ENCODE data around the gene KCNJ11. TPM values are rescaled to one million over a fixed set of nuclear protein-coding genes. Genes with fewer than 3 reads are reported as not detected.

The KCNJ11 gene
- total and polyA plus RNA-seq, 10 of the 15 experiments (the other 5 are each of a cell fraction or from before 2014, with no cell fraction given), result 0.06 to 0.56 (median 0.21) TPM; not detected in 6

DNA sequence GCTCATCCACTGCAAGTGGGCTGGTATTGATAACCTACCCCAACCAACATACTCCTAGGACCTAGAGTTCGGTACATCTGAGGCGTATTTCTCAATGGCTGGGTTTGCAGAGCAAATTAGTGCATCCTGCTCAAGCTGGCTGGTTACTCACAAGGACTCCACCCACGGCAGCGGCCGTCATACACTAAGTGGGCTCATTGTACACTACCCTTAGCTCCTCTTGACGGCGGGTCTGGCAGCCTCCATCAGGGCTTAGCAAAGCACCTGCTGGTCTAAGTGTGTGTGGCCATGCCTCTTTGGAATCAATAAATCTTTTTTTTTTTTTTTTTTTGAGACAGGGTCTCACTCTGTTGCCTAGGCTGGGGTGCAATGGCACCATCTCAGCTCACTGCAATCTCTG is 20.2 kb upstream of the KCNJ11 start (continued):
- TF ChIP-seq, protein P1, sequence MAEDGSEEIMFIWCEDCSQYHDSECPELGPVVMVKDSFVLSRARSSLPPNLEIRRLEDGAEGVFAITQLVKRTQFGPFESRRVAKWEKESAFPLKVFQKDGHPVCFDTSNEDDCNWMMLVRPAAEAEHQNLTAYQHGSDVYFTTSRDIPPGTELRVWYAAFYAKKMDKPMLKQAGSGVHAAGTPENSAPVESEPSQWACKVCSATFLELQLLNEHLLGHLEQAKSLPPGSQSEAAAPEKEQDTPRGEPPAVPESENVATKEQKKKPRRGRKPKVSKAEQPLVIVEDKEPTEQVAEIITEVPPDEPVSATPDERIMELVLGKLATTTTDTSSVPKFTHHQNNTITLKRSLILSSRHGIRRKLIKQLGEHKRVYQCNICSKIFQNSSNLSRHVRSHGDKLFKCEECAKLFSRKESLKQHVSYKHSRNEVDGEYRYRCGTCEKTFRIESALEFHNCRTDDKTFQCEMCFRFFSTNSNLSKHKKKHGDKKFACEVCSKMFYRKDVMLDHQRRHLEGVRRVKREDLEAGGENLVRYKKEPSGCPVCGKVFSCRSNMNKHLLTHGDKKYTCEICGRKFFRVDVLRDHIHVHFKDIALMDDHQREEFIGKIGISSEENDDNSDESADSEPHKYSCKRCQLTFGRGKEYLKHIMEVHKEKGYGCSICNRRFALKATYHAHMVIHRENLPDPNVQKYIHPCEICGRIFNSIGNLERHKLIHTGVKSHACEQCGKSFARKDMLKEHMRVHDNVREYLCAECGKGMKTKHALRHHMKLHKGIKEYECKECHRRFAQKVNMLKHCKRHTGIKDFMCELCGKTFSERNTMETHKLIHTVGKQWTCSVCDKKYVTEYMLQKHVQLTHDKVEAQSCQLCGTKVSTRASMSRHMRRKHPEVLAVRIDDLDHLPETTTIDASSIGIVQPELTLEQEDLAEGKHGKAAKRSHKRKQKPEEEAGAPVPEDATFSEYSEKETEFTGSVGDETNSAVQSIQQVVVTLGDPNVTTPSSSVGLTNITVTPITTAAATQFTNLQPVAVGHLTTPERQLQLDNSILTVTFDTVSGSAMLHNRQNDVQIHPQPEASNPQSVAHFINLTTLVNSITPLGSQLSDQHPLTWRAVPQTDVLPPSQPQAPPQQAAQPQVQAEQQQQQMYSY (CRISPR knock-in tag; IDR thresholded peaks at IDR 0.05), result no peak
- TF ChIP-seq, protein P2, sequence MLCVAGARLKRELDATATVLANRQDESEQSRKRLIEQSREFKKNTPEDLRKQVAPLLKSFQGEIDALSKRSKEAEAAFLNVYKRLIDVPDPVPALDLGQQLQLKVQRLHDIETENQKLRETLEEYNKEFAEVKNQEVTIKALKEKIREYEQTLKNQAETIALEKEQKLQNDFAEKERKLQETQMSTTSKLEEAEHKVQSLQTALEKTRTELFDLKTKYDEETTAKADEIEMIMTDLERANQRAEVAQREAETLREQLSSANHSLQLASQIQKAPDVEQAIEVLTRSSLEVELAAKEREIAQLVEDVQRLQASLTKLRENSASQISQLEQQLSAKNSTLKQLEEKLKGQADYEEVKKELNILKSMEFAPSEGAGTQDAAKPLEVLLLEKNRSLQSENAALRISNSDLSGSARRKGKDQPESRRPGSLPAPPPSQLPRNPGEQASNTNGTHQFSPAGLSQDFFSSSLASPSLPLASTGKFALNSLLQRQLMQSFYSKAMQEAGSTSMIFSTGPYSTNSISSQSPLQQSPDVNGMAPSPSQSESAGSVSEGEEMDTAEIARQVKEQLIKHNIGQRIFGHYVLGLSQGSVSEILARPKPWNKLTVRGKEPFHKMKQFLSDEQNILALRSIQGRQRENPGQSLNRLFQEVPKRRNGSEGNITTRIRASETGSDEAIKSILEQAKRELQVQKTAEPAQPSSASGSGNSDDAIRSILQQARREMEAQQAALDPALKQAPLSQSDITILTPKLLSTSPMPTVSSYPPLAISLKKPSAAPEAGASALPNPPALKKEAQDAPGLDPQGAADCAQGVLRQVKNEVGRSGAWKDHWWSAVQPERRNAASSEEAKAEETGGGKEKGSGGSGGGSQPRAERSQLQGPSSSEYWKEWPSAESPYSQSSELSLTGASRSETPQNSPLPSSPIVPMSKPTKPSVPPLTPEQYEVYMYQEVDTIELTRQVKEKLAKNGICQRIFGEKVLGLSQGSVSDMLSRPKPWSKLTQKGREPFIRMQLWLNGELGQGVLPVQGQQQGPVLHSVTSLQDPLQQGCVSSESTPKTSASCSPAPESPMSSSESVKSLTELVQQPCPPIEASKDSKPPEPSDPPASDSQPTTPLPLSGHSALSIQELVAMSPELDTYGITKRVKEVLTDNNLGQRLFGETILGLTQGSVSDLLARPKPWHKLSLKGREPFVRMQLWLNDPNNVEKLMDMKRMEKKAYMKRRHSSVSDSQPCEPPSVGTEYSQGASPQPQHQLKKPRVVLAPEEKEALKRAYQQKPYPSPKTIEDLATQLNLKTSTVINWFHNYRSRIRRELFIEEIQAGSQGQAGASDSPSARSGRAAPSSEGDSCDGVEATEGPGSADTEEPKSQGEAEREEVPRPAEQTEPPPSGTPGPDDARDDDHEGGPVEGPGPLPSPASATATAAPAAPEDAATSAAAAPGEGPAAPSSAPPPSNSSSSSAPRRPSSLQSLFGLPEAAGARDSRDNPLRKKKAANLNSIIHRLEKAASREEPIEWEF (IDR thresholded peaks at IDR 0.05; ENCODE audit: insufficient replicate concordance, low read depth, low read length), result no peak

DNA sequence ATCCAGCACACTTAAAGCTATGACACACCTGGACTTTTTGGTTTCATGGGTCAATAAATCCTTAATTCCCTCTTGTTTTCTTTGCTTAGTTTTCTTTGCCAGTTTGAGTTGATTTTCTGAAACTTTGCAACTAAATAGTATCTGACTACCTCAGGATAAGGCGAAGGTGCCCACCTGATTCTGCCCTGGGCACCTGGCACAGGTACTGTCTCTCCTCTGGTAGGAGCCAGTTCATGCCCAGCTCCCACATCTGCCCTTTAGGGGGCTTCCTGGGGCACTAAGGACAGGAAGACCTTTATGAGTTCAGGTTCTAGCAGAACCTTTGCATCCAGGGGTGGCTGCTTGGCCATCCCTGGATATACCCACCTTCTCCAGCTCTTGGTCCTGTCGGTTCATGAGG is 19.6 kb upstream of the KCNJ11 start:
- H3K4me3 ChIP-seq, result no peak overlapping the region
- in situ Hi-C loops (cut with MboI), result no loop called here
- H2AFZ ChIP-seq (ENCODE audit: control insufficient read depth, low read depth, low read length), result no peak overlapping the region
- H3K27me3 ChIP-seq (replicated peaks in 1 of 2; ENCODE audit: control insufficient read depth in 2 of 2, insufficient read depth in 2 of 2, low read length in 1 of 2), result no peaks in the 10 kb centered on the region; a peak in 1 of 4 replicates
- no peaks in the 10 kb centered on the region for H3K79me2 ChIP-seq (ENCODE audit: control insufficient read depth, insufficient read depth, low read length)
- H4K20me1 ChIP-seq (ENCODE audit: control insufficient read depth, insufficient read depth), result no peaks in the 10 kb centered on the region
- DNase-seq (ENCODE audit: low read depth, low spot score) (no peak), FAIRE-seq (no peak), ATAC-seq (no peak)
- H3K4me2 ChIP-seq (ENCODE audit: control insufficient read depth, insufficient read depth), result no peak overlapping the region
- no peaks in the 10 kb centered on the region for H3K36me3 ChIP-seq (ENCODE audit: control insufficient read depth in 2 of 2, insufficient read depth in 2 of 2, low read length in 1 of 2)
- intact Hi-C loops (cut with micrococcal nuclease; ENCODE audit: unreplicated experiment), result no loop called here
- no peaks in the 10 kb centered on the region for H3K4me1 ChIP-seq (ENCODE audit: control insufficient read depth, insufficient read depth, low read length)
- CTCF ChIA-PET, result no interaction called here
- RAD21 ChIA-PET (ENCODE audit: unreplicated experiment), result no interaction called here
- H3K9me3 ChIP-seq (replicated peaks; ENCODE audit: control insufficient read depth, insufficient read depth, low read length), result no peaks in the 10 kb centered on the region
- POLR2A ChIA-PET, result no interaction called here
- 4% methylated on average over 2 of the region's 2 CpGs for WGBS (ENCODE audit: insufficient coverage, insufficient replicate concordance, low lambda C conversion rate, missing lambda C conversion rate)
- SMC1A ChIA-PET (ENCODE audit: uncharacterized antibody, unreplicated experiment), result interaction anchor here (1.2 kb wide), 1 partner anchor 10 kb away, joined by 4 read pairs; no protein-coding TSS in a partner anchor
- BruUV-seq (replicated peaks), result no TSS peak
- H3K27ac ChIP-seq (ENCODE audit: control insufficient read depth, insufficient read depth), result no peak overlapping the region
- H3K9ac ChIP-seq (ENCODE audit: control insufficient read depth, insufficient read depth, low read length), result no peak overlapping the region
- TF ChIP-seq TBL1XR1 (IDR thresholded peaks at IDR 0.05; ENCODE audit: low read depth, low read length), result no peak
- TF ChIP-seq NFYB (IDR thresholded peaks at IDR 0.05; ENCODE audit: insufficient read depth, low read depth, low read length), result no peak
- TF ChIP-seq SPI1 (IDR thresholded peaks at IDR 0.05; ENCODE audit: borderline replicate concordance, insufficient read depth, low read depth, low read length), result no peak
- TF ChIP-seq, protein P3, sequence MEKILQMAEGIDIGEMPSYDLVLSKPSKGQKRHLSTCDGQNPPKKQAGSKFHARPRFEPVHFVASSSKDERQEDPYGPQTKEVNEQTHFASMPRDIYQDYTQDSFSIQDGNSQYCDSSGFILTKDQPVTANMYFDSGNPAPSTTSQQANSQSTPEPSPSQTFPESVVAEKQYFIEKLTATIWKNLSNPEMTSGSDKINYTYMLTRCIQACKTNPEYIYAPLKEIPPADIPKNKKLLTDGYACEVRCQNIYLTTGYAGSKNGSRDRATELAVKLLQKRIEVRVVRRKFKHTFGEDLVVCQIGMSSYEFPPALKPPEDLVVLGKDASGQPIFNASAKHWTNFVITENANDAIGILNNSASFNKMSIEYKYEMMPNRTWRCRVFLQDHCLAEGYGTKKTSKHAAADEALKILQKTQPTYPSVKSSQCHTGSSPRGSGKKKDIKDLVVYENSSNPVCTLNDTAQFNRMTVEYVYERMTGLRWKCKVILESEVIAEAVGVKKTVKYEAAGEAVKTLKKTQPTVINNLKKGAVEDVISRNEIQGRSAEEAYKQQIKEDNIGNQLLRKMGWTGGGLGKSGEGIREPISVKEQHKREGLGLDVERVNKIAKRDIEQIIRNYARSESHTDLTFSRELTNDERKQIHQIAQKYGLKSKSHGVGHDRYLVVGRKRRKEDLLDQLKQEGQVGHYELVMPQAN (conservative IDR thresholded peaks at IDR 0.05), result no peak
- TF ChIP-seq SMAD5 (IDR thresholded peaks at IDR 0.05; ENCODE audit: low read depth), result no peak
- TF ChIP-seq, protein P4, sequence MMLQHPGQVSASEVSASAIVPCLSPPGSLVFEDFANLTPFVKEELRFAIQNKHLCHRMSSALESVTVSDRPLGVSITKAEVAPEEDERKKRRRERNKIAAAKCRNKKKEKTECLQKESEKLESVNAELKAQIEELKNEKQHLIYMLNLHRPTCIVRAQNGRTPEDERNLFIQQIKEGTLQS (IDR thresholded peaks at IDR 0.05; ENCODE audit: borderline replicate concordance, extremely low read depth, low read depth, low read length), result no peak
